Fibroblast of upper back skin (primary cell): ENCODE measurements around the gene LGALS7.
"Not testable (repeated sequence)": the region's sequence is repeated elsewhere in the genome, so short reads cannot be mapped to it uniquely, and the experiment has no call there.

Experiments
- DNase-seq: peaks from one replicate; pipeline ENCODE4 v3.0.0-alpha.2; 2013

The LGALS7 gene

DNA sequence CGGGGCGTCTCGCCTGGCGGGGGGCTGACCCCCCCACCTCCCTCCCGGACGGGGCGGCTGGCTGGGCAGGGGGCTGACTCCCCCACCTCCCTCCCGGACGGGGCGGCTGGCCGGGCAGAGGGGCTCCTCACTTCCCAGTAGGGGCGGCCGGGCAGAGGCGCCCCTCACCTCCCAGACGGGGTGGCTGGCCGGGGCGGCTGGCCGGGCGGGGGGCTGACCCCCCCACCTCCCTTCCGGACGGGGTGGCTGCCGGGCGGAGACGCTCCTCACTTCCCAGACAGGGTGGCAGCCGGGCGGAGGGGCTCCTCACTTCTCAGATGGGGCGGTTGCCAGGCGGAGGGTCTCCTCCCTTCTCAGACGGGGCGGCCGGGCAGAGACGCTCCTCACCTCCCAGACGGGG is 24.5 kb upstream of the LGALS7 start:
- DNase-seq: not testable (repeated sequence)

DNA sequence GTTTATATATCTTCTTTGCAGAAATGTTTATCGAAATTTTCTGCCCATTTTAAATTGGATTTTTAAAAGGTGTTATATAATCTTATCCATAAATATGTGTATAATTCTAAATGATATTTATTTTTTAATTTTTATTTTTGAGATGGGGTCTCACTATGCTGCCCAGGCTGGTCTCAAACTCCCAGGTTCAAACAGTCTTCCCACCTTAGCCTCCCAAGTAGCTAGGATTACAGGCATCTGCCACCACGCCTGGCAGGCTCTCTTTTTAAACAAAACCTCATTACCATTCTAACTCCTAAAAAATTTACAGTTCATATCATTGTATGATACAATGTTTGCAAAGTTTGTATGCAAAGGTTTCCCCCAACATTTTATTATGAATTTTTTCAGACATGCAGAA is 22.8 kb upstream of the LGALS7 start:
- no peak for DNase-seq

- DNase-seq: no peak
Observed at GRCh38 chr19:38795549-38795948, 22.2 kb upstream of the LGALS7 start.

GRCh38 chr19:38793671-38794070 is 20.4 kb upstream of the LGALS7 start:
- no peak for DNase-seq

DNA sequence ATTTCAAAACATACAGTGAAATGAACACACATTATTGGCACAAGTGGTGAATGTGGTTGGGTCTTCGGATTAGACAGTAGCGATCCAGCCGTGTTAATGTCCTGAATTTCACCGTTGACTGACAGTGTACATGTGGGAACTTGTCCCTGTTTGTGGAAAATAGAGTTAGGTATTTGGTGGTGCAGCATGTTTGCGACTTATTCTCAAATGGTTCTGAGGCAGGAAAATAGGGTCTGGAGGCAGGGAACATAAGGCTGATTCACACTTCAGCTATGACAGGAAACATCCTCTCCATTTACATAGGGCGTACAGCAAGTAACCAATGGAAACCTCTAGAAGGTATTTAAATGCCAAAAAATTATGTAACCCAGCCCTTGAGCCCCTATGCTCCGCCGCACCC is 19.9 kb upstream of the LGALS7 start:
- peak; percentile 46 for DNase-seq

GRCh38 chr19:38792250-38793111 is 19.2 kb upstream of the LGALS7 start:
- DNase-seq: peak; percentile 8

- not testable (repeated sequence) for DNase-seq
Observed at GRCh38 chr19:38791451-38792064, 18.2 kb upstream of the LGALS7 start.

GRCh38 chr19:38790507-38791403 is 17.4 kb upstream of the LGALS7 start:
- not testable (repeated sequence) for DNase-seq

DNA sequence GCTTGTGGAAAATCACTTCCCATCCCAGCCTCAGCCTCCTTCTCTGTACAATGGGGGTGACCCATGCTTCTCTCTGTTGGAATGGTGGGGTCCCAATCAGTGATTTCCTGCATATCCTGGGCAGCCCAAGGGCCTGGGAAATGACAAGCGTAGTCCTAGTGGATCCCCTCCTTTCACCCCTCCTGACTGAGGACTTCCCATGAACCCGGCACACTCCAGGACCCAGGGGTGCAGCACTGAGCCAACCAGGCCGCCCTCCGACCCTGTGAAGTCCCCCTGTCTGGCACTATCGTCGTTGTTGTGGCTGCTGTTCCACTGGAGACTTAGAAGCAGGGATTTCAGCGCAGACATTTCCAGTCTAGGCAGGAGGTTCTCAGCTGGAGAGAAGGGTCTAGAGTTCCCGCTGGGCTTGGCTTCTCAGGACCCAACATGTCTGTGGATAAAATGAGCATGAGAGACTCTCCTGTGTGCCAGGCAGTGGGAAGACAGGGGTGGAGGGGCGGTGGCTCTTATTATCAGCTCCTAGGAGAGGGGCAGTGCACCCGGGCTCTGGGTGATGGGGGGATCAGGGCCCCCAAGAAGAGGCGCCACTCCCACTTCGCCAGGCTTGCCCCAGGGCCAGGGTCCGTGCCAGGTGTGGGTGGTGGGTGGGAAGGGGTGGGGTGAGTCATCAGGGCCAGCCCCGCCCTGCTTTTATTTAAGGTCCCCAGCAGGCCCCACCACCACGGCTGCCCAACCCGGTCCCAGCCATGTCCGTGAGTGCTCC is 15.3 kb upstream of the LGALS7 start, which contains the start of gene LGALS7B:
LGALS7B (plus strand) TSS at position 723 of the 766 bp plus-strand sequence; CDS start at position 750, 27 bp downstream.
- DNase-seq: no peak

DNA sequence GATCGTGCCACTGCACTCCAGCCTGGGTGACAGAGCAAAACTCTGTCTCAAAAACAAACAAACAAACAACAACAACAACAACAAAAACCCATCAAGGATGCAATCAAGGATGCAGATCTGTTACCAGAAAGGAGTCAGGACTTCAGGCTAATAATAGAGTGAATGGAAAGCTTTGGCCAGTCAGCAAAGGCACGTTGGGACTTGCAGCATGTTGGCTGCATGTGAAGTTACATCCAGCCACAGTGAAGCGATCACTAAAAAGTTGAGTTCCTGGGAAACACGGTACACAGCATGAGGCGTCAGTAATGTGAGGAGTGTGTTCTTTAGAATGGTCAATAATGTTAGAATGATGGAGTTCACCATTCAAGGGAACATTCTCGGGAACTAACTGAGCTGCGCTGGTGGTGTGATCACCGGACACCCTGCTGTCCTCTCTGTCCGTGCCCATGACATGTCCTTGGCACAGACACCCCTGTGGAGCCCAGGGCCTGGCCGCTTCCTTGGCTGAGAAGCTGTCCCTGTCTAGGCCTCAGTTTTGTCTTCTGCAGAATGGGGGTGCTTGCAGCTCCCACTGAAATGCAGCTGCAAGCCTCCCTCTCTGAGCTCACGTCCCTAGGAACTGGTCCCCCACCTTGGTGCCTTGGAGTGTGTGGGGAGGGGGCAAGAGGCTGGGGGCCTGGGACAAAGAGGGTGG is 13.4 kb upstream of the LGALS7 start:
- no peak for DNase-seq

GRCh38 chr19:38786061-38786460 is 12.7 kb upstream of the LGALS7 start:
- not testable (repeated sequence) for DNase-seq

DNA sequence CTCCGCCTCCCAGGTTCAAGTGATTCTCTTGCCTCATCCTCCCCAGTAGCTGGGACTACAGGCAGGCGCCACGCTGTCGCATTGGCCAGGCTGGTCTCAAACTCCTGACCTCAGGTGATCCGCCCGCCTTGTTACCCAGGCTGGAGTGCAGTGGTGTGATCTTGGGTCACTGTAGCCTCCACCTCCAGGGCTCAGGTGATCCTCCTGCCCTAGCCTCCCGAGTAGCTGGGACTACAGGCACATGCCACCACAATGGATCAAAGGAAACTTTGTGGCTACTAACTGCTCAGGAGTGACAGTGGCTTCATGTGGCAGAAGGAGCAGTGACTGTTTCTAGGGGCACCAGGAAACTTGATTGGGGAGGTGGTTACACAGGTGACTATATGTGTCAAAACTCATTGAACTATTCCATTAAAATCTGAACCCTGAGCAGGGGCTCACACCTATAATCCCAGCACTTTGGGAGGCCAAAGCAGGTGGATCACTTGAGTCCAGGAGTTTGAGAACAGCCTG is 11.9 kb upstream of the LGALS7 start:
- DNase-seq: no peak

DNA sequence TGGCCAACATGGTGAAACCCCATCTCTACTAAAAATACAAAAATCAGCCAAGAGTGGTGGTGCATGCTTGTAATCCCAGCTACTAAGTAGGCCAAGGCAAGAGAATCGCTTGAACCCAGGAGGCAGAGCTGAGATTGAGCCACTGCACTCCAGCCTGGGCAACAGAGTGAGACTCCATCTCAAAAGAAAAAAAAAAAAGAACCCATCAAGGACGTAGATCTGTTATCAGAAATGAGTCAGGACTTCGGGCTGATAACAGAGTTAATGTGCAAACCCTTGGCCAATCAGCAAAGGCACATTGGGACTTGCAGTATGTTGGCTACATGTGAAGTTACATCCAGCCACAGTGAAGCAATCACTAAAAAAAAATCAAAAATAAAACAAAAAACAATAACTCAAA is 10.9 kb upstream of the LGALS7 start:
- no peak for DNase-seq

- DNase-seq: not testable (repeated sequence)
Observed at GRCh38 chr19:38782212-38782611, 8.9 kb upstream of the LGALS7 start.

GRCh38 chr19:38781058-38781457 is 7.7 kb upstream of the LGALS7 start:
- no peak for DNase-seq

GRCh38 chr19:38780443-38780842 is 7.1 kb upstream of the LGALS7 start:
- no peak for DNase-seq

DNA sequence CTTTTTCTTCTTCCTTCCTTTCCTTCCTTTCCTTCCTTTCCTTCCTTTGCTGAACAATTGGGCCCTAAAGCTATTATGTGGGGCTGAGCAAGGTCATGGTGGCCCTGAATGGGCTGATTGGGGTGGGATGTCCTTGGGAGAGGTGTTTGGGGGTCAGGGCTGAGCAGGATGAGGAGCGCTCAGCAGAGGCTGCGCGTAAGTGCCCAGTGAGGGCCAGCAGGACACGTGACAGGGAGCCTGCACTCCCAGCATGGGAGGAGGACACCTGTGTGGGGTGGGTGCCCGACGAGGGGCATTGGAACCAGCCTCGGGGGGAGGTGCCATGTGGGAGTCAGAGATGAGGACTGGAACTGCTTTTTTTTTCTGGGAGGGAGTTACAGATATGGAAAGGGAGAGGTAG is 5.4 kb upstream of the LGALS7 start:
- no peak for DNase-seq

GRCh38 chr19:38774181-38774950 is 1.0 kb upstream of the LGALS7 start:
- DNase-seq: no peak

- not testable (repeated sequence) for DNase-seq
Observed at GRCh38 chr19:38771569-38771968, 1.7 kb downstream of the LGALS7 start.

DNA sequence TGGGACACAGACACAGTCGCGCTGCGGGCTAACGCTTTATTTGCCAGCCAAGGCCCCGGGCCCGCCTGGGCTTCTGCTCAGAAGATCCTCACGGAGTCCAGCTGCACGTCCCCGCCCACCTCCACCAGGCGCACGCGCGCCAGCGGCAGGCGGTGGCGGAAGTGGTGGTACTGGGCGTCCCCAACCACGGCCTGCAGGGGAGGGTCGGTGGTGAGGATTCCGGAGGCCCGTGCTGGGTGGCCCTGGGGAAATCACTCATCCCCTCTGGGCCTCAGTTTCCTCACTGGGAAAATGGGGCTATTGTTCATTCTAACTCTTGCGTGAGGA is 2.4 kb downstream of the LGALS7 start:
- not testable (repeated sequence) for DNase-seq
